Naive thymus-derived CD4-positive, alpha-beta T cell (primary cell): ENCODE data around the gene PTPRM. TPM values are rescaled to one million over a fixed set of nuclear protein-coding genes. Genes with fewer than 3 reads are reported as not detected.

Experiments
- ATAC-seq: fragments of 150-1000 bp; cut with Tn5 transposase; 2 replicates; pipeline ENCODE4 v1.10.0; 2021; ENCODE audit warnings: mild to moderate bottlenecking, moderate library complexity
- CTCF ChIA-PET: fragments of 350-600 bp; sonication (Branson Sonifier 250); formaldehyde crosslinking; loops from one replicate; lab custom pipeline; 2021; ENCODE audit warnings: antibody characterized with exemption; lab: Charles Lee
- POLR2A ChIA-PET: fragments of 350-600 bp; sonication (Branson Sonifier 250); formaldehyde crosslinking; loops from one replicate; lab custom pipeline; 2021; ENCODE audit warnings: antibody characterized with exemption, inconsistent platforms; lab: Charles Lee
- DNase-seq, 9 donors: peaks; one replicate each; pipeline versions ENCODE4 v3.0.0 to v3.0.0-alpha.2; 2020 to 2022; ENCODE audit warnings: mixed read lengths in 1 of 9
- H3K27ac ChIP-seq: one replicate; pipeline ENCODE4 v1.7.0; 2013; ENCODE audit warnings: mild to moderate bottlenecking, low read depth, low read length, moderate library complexity
- H3K27me3 ChIP-seq, 2 donors: one replicate each; pipeline ENCODE4 v1.7.0; 2013; ENCODE audit warnings: low read length in 2 of 2, mild to moderate bottlenecking in 2 of 2, moderate library complexity in 2 of 2; ENCODE audit not compliant: control insufficient read depth in 2 of 2, insufficient read depth in 2 of 2
- H3K36me3 ChIP-seq, 3 experiments: 1 replicate in 2 of 3; 2 replicates in 1 of 3; pipeline ENCODE4 v1.7.0; 2013; ENCODE audit warnings: low read length in 3 of 3, mild to moderate bottlenecking in 3 of 3, moderate library complexity in 1 of 3; ENCODE audit not compliant: insufficient read depth in 3 of 3, control insufficient read depth in 2 of 3
- H3K4me1 ChIP-seq, 2 donors: one replicate each; pipeline ENCODE4 v1.7.0; 2013; ENCODE audit warnings: low read length in 2 of 2, mild to moderate bottlenecking in 2 of 2, moderate library complexity in 1 of 2; ENCODE audit not compliant: control insufficient read depth in 2 of 2, insufficient read depth in 2 of 2
- H3K4me3 ChIP-seq: 2 replicates; pipeline ENCODE4 v1.7.0; 2013; ENCODE audit warnings: mild to moderate bottlenecking, low read length
- H3K9me3 ChIP-seq, 3 experiments: 1 replicate in 2 of 3; 2 replicates in 1 of 3; pipeline ENCODE4 v1.7.0; 2013; ENCODE audit warnings: low read length in 3 of 3; ENCODE audit not compliant: control insufficient read depth in 2 of 3
- H3K27ac Mint-ChIP-seq, 9 donors: one replicate each; pipeline ENCODE4 v1.8.0; 2020 to 2022; ENCODE audit warnings: mixed read lengths in 9 of 9, mild to moderate bottlenecking in 8 of 9, moderate library complexity in 5 of 9, inconsistent platforms in 2 of 9
- H3K27me3 Mint-ChIP-seq, 5 donors: one replicate each; pipeline ENCODE4 v1.8.0; 2021 to 2022; ENCODE audit warnings: mixed read lengths in 5 of 5, mild to moderate bottlenecking in 1 of 5
- H3K36me3 Mint-ChIP-seq, 5 donors: one replicate each; pipeline ENCODE4 v1.8.0; 2020 to 2022; ENCODE audit warnings: mixed read lengths in 5 of 5, mild to moderate bottlenecking in 3 of 5, inconsistent platforms in 1 of 5
- H3K4me1 Mint-ChIP-seq, 7 donors: one replicate each; pipeline ENCODE4 v1.8.0; 2020 to 2022; ENCODE audit warnings: mixed read lengths in 7 of 7, mild to moderate bottlenecking in 3 of 7, inconsistent platforms in 1 of 7
- H3K4me3 Mint-ChIP-seq, 10 donors: one replicate each; pipeline ENCODE4 v1.8.0; 2020 to 2022; ENCODE audit warnings: mild to moderate bottlenecking in 10 of 10, mixed read lengths in 10 of 10, moderate library complexity in 6 of 10, inconsistent platforms in 2 of 10
- H3K9me3 Mint-ChIP-seq, 11 donors: one replicate each; pipeline ENCODE4 v1.8.0; 2020 to 2022; ENCODE audit warnings: mixed read lengths in 11 of 11, mild to moderate bottlenecking in 4 of 11, inconsistent platforms in 1 of 11, moderate library complexity in 1 of 11
- intact Hi-C, 2 donors: fragments of 100-400 bp; cut with micrococcal nuclease; formaldehyde crosslinking; loops; one replicate each; pipeline ENCODE4 v1.15.1; 2023
- polyA plus RNA-seq, 2 donors: library from polyadenylated mRNA; unstranded; fragments of 300-500 nt; fragmentation: Illumina TruSeq; gene quantifications; one replicate each; pipeline ENCODE4 v1.2.3, GENCODE V29; 2021
- total RNA-seq, 6 experiments: library from RNA in 5 of 6; stranded (reverse) in 5 of 6; gene quantifications; 1 replicate in 5 of 6; 2 replicates in 1 of 6; pipeline ENCODE4 v1.2.3 and lab custom pipeline; 2021 to 2026

PTPRM gene
- total and polyA plus RNA-seq, 7 experiments from 2014 or later, result 3.8 to 21.2 (median 8.4) TPM

DNA sequence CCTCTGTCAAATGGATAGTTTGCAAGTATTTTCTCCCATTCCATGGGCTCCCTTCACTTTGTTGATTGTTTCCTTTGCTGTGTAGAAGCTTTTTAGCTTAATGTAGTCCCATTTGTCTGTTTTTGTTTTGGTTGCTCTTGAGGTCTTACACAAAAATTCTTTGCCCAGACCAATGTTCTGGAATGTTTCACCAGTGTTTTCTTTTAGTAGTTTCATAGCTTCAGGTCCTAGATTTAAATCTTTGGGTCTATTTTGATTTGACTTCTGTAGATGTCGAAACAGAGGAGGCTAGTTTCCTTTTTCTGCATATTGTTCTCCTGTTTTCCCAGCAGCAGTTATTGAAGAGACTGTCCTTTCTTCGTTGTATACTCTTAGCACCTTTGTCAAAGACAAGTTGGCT is 351.6 kb downstream of the PTPRM start:
- H3K9me3 Mint-ChIP-seq, result peaks cover 0 to 14% (median 7%) of the 10 kb centered on the region in 11 donors
- H3K27ac ChIP-seq, result no peak overlapping the region

DNA sequence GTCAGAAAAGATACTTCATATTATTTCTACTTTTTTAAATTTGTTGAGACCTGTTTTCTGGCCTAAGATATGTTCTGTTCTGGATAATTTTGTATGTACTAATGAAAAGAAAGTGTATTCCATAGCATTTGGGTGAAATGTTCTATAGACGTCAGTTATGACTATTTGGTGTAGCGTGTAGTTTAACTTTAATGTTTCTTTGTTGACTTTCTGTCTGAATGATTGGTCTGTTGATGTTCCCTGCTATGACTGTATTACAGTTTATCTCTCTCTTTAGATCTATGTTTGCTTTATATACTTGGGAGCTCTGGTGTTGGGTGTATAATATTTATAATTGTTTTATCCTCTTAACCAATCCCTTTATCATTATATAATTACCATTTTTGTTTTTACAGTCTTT is 352.4 kb downstream of the PTPRM start:
- no peaks in the 10 kb centered on the region for H3K4me1 ChIP-seq
- H3K4me3 ChIP-seq, result no peak overlapping the region
- H3K36me3 ChIP-seq, result no peaks in the 10 kb centered on the region
- H3K9me3 ChIP-seq, result peaks cover 0 to 3% (median 0%) of the 10 kb centered on the region in 3 experiments
- no peak overlapping the region for H3K27ac ChIP-seq
- CTCF ChIA-PET, result no interaction called here
- intact Hi-C loops, result no loop called here
- Mint-ChIP-seq H3K9me3 (peaks cover 0 to 14% (median 7%) of the 10 kb centered on the region in 11 donors), H3K27ac (no peak overlapping the region), H3K4me1 (no peaks in the 10 kb centered on the region), H3K27me3 (no peaks in the 10 kb centered on the region), H3K4me3 (no peak overlapping the region), H3K36me3 (peaks cover 0 to 4% (median 0%) of the 10 kb centered on the region in 5 donors)
- H3K27me3 ChIP-seq, result no peaks in the 10 kb centered on the region
- DNase-seq (no peak), ATAC-seq (no peak)
- POLR2A ChIA-PET, result no interaction called here

More for the DNA sequence above, 351.6 kb downstream of the PTPRM start:
- ChIA-PET POLR2A (no interaction called here), CTCF (no interaction called here)
- Mint-ChIP-seq H3K4me3 (no peak overlapping the region), H3K4me1 (no peaks in the 10 kb centered on the region), H3K27me3 (no peaks in the 10 kb centered on the region), H3K36me3 (peaks cover 0 to 4% (median 0%) of the 10 kb centered on the region in 5 donors), H3K27ac (no peak overlapping the region)
- peaks cover 0 to 3% (median 0%) of the 10 kb centered on the region in 3 experiments for H3K9me3 ChIP-seq
- no peak for ATAC-seq
- H3K4me1 ChIP-seq, result no peaks in the 10 kb centered on the region
- no peak overlapping the region for H3K4me3 ChIP-seq
- intact Hi-C loops, result no loop called here
- H3K36me3 ChIP-seq, result no peaks in the 10 kb centered on the region
- no peak for DNase-seq
- H3K27me3 ChIP-seq, result no peaks in the 10 kb centered on the region

DNA sequence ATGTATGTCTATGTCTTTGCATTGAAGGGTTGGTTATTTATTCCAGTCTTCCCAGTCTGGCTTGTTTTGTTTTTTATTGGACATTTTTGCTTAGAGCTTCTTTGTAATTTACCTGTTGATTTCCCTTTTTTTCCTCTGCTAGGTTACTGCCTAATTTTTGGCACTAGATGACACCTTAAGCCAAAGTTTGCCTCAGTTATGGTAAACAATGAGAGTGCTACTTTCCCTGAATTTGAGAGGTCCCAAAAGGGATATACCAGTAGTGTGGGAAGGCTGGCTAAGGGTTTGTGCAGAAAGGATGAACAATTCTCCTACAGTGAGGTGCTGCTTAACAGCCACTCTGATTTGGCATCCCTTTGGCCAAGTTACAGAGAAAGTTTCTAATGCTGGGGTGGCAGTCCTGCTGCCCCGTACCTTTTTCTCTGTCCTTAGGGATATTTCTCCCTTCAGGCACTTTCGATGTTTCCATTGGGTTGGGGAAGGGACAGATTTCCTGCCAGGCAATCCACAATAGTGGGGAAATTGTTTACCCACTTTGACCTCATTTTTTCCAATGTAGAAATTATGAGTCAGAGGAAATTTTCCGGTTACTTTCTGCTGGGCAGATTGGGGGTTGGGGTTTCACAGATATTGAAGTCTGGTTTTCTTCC is 354.9 kb downstream of the PTPRM start:
- H3K27ac Mint-ChIP-seq, result no peak overlapping the region
- H3K4me1 ChIP-seq, result no peaks in the 10 kb centered on the region
- ATAC-seq (no peak), DNase-seq (no peak)
- peaks cover 0 to 4% (median 0%) of the 10 kb centered on the region in 5 donors for H3K36me3 Mint-ChIP-seq
- ChIA-PET CTCF (no interaction called here), POLR2A (no interaction called here)
- H3K9me3 ChIP-seq, result peaks cover 0 to 3% (median 0%) of the 10 kb centered on the region in 3 experiments
- H3K4me3 ChIP-seq, result no peak overlapping the region
- no peaks in the 10 kb centered on the region for H3K4me1 Mint-ChIP-seq
- no peak overlapping the region for H3K4me3 Mint-ChIP-seq
- H3K9me3 Mint-ChIP-seq, result peaks cover 0 to 14% (median 7%) of the 10 kb centered on the region in 11 donors
- H3K27me3 Mint-ChIP-seq, result no peaks in the 10 kb centered on the region
- no peaks in the 10 kb centered on the region for H3K36me3 ChIP-seq
- H3K27ac ChIP-seq, result no peak overlapping the region
- intact Hi-C loops, result no loop called here
- H3K27me3 ChIP-seq, result no peaks in the 10 kb centered on the region

DNA sequence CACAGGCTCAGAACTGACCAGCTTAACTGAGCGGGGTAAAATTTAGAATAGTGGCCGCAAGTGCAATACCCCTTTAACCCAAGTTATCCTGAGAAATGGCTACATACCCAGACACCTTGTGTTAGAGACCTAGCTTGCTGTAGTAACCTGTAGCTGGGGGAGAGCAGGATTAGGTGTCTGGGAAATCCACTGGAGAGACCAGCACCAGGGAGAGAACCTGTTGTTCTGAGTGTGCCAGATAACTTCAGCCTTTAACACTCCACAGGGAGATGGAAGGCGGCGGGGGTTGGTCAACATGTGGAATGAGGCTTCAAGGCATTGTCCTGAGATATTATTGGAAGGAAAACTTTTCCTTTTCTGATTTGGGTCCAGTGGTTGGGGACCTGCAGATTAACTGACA is 356.0 kb downstream of the PTPRM start:
- Histone ChIP-seq H3K27ac (no peak overlapping the region), H3K27me3 (no peaks in the 10 kb centered on the region), H3K4me1 (no peaks in the 10 kb centered on the region), H3K36me3 (no peaks in the 10 kb centered on the region), H3K4me3 (no peak overlapping the region), H3K9me3 (peaks cover 0 to 3% (median 0%) of the 10 kb centered on the region in 3 experiments)
- H3K36me3 Mint-ChIP-seq, result peaks cover 0 to 4% (median 0%) of the 10 kb centered on the region in 5 donors
- no peak overlapping the region for H3K4me3 Mint-ChIP-seq
- H3K4me1 Mint-ChIP-seq, result no peaks in the 10 kb centered on the region
- no peak overlapping the region for H3K27ac Mint-ChIP-seq
- H3K27me3 Mint-ChIP-seq, result no peaks in the 10 kb centered on the region
- ChIA-PET POLR2A (no interaction called here), CTCF (no interaction called here)
- DNase-seq, result no peak
- ATAC-seq, result no peak
- H3K9me3 Mint-ChIP-seq, result peaks cover 0 to 14% (median 7%) of the 10 kb centered on the region in 11 donors
- intact Hi-C loops, result no loop called here

DNA sequence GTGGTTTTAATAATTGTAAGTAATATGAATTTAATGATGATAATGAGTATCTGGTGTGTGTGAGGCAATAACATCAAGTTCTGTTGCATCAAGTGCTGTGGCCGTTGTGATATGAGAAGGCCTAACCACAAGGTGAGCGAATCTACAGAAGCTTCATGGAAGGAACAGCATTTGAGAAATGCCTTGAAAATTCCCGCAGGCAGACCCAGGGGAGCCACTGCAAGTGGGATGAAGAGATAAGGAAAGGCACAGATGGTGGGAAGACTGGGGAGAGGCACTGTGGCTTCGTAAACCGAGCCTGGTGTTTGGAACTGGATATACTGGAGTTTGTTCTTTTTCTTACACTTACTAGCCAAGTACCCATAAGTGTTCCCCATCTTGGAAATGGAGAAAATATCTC is 357.5 kb downstream of the PTPRM start:
- Mint-ChIP-seq H3K4me1 (no peaks in the 10 kb centered on the region), H3K36me3 (peaks cover 0 to 4% (median 0%) of the 10 kb centered on the region in 5 donors), H3K27ac (no peak overlapping the region), H3K4me3 (no peak overlapping the region), H3K27me3 (no peaks in the 10 kb centered on the region), H3K9me3 (peaks cover 0 to 11% (median 4%) of the 10 kb centered on the region in 11 donors)
- no peaks in the 10 kb centered on the region for H3K27me3 ChIP-seq
- intact Hi-C loops, result no loop called here
- ATAC-seq (no peak), DNase-seq (no peak)
- no peak overlapping the region for H3K27ac ChIP-seq
- POLR2A ChIA-PET, result no interaction called here
- H3K4me1 ChIP-seq, result no peaks in the 10 kb centered on the region
- no peaks in the 10 kb centered on the region for H3K36me3 ChIP-seq
- CTCF ChIA-PET, result no interaction called here
- no peak overlapping the region for H3K4me3 ChIP-seq
- peaks cover 0 to 3% (median 0%) of the 10 kb centered on the region in 3 experiments for H3K9me3 ChIP-seq

DNA sequence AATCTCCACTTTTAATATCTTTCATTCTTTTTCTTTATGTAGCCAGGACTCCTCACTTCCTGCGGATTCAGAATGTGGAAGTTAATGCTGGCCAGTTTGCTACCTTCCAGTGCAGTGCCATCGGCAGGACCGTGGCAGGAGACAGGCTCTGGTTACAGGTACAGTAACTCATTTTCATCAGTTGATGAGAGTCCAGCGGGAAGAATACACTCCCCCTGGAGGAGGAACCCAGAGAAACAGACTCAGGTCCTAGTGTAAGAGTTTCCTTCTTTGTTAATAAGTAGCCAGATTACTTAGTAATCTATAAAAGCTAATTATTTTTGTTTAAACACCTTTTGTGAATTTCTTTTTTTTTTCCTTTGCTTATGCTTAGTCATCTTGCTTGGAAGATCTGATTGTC is 359.4 kb downstream of the PTPRM start:
- no peak overlapping the region for H3K4me3 Mint-ChIP-seq
- no peaks in the 10 kb centered on the region for H3K27me3 Mint-ChIP-seq
- ATAC-seq (no peak), DNase-seq (no peak)
- no peaks in the 10 kb centered on the region for H3K36me3 ChIP-seq
- no peaks in the 10 kb centered on the region for H3K4me1 ChIP-seq
- no peak overlapping the region for H3K4me3 ChIP-seq
- peaks cover 0 to 3% (median 0%) of the 10 kb centered on the region in 3 experiments for H3K9me3 ChIP-seq
- H3K36me3 Mint-ChIP-seq, result peaks cover 0 to 4% (median 0%) of the 10 kb centered on the region in 5 donors
- H3K27ac Mint-ChIP-seq, result no peak overlapping the region
- H3K4me1 Mint-ChIP-seq, result no peaks in the 10 kb centered on the region
- peaks cover 0 to 4% (median 0%) of the 10 kb centered on the region in 11 donors for H3K9me3 Mint-ChIP-seq
- ChIA-PET POLR2A (no interaction called here), CTCF (no interaction called here)
- H3K27me3 ChIP-seq, result no peaks in the 10 kb centered on the region
- no peak overlapping the region for H3K27ac ChIP-seq
- intact Hi-C loops, result no loop called here

DNA sequence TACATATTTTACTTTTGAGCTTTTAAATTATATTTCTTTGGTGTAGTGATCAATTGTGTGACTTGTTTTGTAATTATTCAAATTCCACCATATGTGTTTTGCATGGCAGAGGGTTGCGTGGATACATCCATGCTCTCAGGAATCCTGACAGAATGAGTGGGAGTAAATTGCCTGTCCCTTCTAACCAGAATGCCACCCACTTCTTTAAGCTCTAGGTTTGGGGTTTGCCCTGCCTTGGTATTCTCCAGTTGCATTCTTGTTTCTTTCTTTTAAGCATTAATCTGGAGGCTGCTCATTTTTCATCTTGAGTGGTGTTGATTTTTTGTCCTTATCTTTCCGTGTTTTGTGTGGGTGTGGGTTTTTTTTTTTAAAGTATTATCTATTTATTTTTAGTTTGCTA is 360.0 kb downstream of the PTPRM start:
- DNase-seq (no peak), ATAC-seq (no peak)
- intact Hi-C loops, result no loop called here
- no peaks in the 10 kb centered on the region for H3K27me3 ChIP-seq
- H3K4me3 Mint-ChIP-seq, result no peak overlapping the region
- peaks cover 0 to 4% (median 0%) of the 10 kb centered on the region in 11 donors for H3K9me3 Mint-ChIP-seq
- H3K4me3 ChIP-seq, result no peak overlapping the region
- H3K27me3 Mint-ChIP-seq, result peaks cover 0 to 4% (median 0%) of the 10 kb centered on the region in 5 donors
- H3K36me3 ChIP-seq, result no peaks in the 10 kb centered on the region
- H3K4me1 Mint-ChIP-seq, result no peaks in the 10 kb centered on the region
- H3K36me3 Mint-ChIP-seq, result no peaks in the 10 kb centered on the region
- H3K27ac ChIP-seq, result no peak overlapping the region
- no peak overlapping the region for H3K27ac Mint-ChIP-seq
- H3K9me3 ChIP-seq, result peaks cover 0 to under 1% (median 0%) of the 10 kb centered on the region in 3 experiments
- CTCF ChIA-PET, result no interaction called here
- no peaks in the 10 kb centered on the region for H3K4me1 ChIP-seq
- POLR2A ChIA-PET, result no interaction called here
